H1 (cell line): Measurements from ENCODE around the gene CDH2. TPM values are rescaled to one million over a fixed set of nuclear protein-coding genes. Genes with fewer than 3 reads are reported as not detected.

Experiments
- CTCF ChIA-PET: fragments of 300-600 bp; sonication (Branson Sonifier 250); formaldehyde crosslinking; loops from one replicate; lab custom pipeline; 2021; ENCODE audit not compliant: partially characterized antibody; lab: Charles Lee
- POLR2A ChIA-PET: fragments of 300-600 bp; sonication (Branson Sonifier 250); formaldehyde crosslinking; loops from one replicate; lab custom pipeline; 2021; ENCODE audit warnings: inconsistent platforms; ENCODE audit not compliant: partially characterized antibody; lab: Charles Lee
- DNase-seq, 2 experiments: peaks; one replicate each; pipeline versions ENCODE4 v3.0.0 to v3.0.0-alpha.2; 2010 to 2022; ENCODE audit warnings: low spot score in 2 of 2, low read depth in 1 of 2, mixed read lengths in 1 of 2
- FAIRE-seq: peaks from 2 replicates; lab custom pipeline; 2011; peaks lifted over from hg19 to GRCh38; lab: Jason Lieb, UNC
- H2AFZ ChIP-seq: 2 replicates; pipeline ENCODE4 v1.8.1; 2012; ENCODE audit warnings: low read length, inconsistent platforms
- H2AK5ac ChIP-seq: 2 replicates; pipeline ENCODE4 v1.6.1; 2013; ENCODE audit warnings: low read depth, low read length
- H2BK120ac ChIP-seq: replicated peaks from 2 replicates; pipeline ENCODE3; 2013; ENCODE audit warnings: low read depth, low read length, inconsistent platforms
- H2BK12ac ChIP-seq: 2 replicates; pipeline ENCODE4 v1.6.1; 2013; ENCODE audit warnings: low read depth, low read length
- H2BK15ac ChIP-seq: 2 replicates; pipeline ENCODE4 v1.6.1; 2013; ENCODE audit warnings: low read length
- H2BK20ac ChIP-seq: 2 replicates; pipeline ENCODE4 v1.6.1; 2013; ENCODE audit warnings: low read length
- H2BK5ac ChIP-seq: 2 replicates; pipeline ENCODE4 v1.6.1; 2013; ENCODE audit warnings: low read depth, low read length
- H3K14ac ChIP-seq: 2 replicates; pipeline ENCODE4 v1.6.1; 2013; ENCODE audit warnings: inconsistent platforms; ENCODE audit not compliant: insufficient read length
- H3K18ac ChIP-seq: 2 replicates; pipeline ENCODE4 v1.6.1; 2013; ENCODE audit warnings: low read length; ENCODE audit errors: extremely low read depth
- H3K23ac ChIP-seq: 2 replicates; pipeline ENCODE4 v1.6.1; 2013; ENCODE audit warnings: inconsistent platforms; ENCODE audit not compliant: insufficient read length
- H3K23me2 ChIP-seq: 2 replicates; pipeline ENCODE4 v1.6.1; 2013; ENCODE audit warnings: low read depth, low read length
- H3K27ac ChIP-seq: 2 replicates; pipeline ENCODE4 v1.6.1; 2011; ENCODE audit warnings: low read depth, low read length, inconsistent platforms
- H3K27me3 ChIP-seq, 4 experiments: replicated peaks in 1 of 4; 1 replicate in 1 of 4; 2 replicates in 3 of 4; pipeline versions ENCODE4 v1.6.1 to v1.8.1; 2011 to 2013; ENCODE audit warnings: low read length in 3 of 4, mild to moderate bottlenecking in 3 of 4, inconsistent platforms in 2 of 4, mixed read lengths in 2 of 4, moderate library complexity in 1 of 4; ENCODE audit not compliant: control insufficient read depth in 3 of 4, insufficient read depth in 3 of 4; ENCODE audit errors: extremely low read depth in 1 of 4
- H3K36me3 ChIP-seq, 4 experiments: 2 replicates each; pipeline versions ENCODE4 v1.6.1 to v1.8.1; 2011 to 2013; ENCODE audit warnings: mild to moderate bottlenecking in 4 of 4, low read length in 3 of 4, moderate library complexity in 2 of 4, control low read depth in 1 of 4, inconsistent platforms in 1 of 4; ENCODE audit not compliant: insufficient read depth in 4 of 4, control insufficient read depth in 2 of 4
- H3K4ac ChIP-seq: replicated peaks from 2 replicates; pipeline ENCODE3; 2013; ENCODE audit warnings: low read length, low read depth, mixed read lengths, inconsistent platforms; ENCODE audit not compliant: insufficient read length
- H3K4me1 ChIP-seq, 4 experiments: replicated peaks in 1 of 4; 1 replicate in 1 of 4; 2 replicates in 3 of 4; pipeline versions ENCODE4 v1.6.1 to v1.8.1; 2011 to 2013; ENCODE audit warnings: low read length in 3 of 4, inconsistent platforms in 2 of 4, mixed read lengths in 1 of 4; ENCODE audit not compliant: insufficient read depth in 4 of 4, control insufficient read depth in 3 of 4
- H3K4me2 ChIP-seq, 2 experiments: 2 replicates each; pipeline versions ENCODE4 v1.6.1 to v1.8.1; 2011 to 2013; ENCODE audit warnings: low read depth in 2 of 2, low read length in 2 of 2, control low read depth in 1 of 2, inconsistent platforms in 1 of 2, mild to moderate bottlenecking in 1 of 2; ENCODE audit not compliant: insufficient read depth in 1 of 2
- H3K4me3 ChIP-seq, 4 experiments: fragments of 200-600, 300-600 bp in 1 of 4; sonication (generic), shearing (Covaris generic), sonication (Bioruptor Twin) in 1 of 4; 2 replicates each; pipeline versions ENCODE4 v1.5.1 to v1.8.1; 2011 to 2016; ENCODE audit warnings: low read length in 4 of 4, low read depth in 3 of 4, control low read depth in 2 of 4, inconsistent platforms in 2 of 4, mild to moderate bottlenecking in 2 of 4, mixed read lengths in 1 of 4, moderate library complexity in 1 of 4; ENCODE audit not compliant: insufficient read depth in 2 of 4; ENCODE audit errors: extremely low read depth in 1 of 4
- H3K56ac ChIP-seq: replicated peaks from 2 replicates; pipeline ENCODE3; 2013; ENCODE audit warnings: low read depth, mild to moderate bottlenecking, mixed read lengths, low read length, inconsistent platforms; ENCODE audit not compliant: insufficient read length
- H3K79me1 ChIP-seq: 2 replicates; pipeline ENCODE4 v1.6.1; 2013; ENCODE audit warnings: low read depth, low read length, control low read depth
- H3K79me2 ChIP-seq, 2 experiments: 2 replicates each; pipeline versions ENCODE4 v1.6.1 to v1.8.1; 2012 to 2013; ENCODE audit warnings: low read length in 2 of 2, mild to moderate bottlenecking in 2 of 2, inconsistent platforms in 1 of 2; ENCODE audit not compliant: insufficient read depth in 2 of 2, control insufficient read depth in 1 of 2
- H3K9ac ChIP-seq, 4 experiments: replicated peaks in 1 of 4; 1 replicate in 1 of 4; 2 replicates in 3 of 4; pipeline versions ENCODE4 v1.6.1 to v1.8.1; 2011 to 2013; ENCODE audit warnings: low read depth in 3 of 4, low read length in 3 of 4, control low read depth in 2 of 4, mild to moderate bottlenecking in 2 of 4, moderate library complexity in 2 of 4, inconsistent platforms in 1 of 4; ENCODE audit errors: extremely low read depth in 1 of 4
- H3K9me3 ChIP-seq, 2 experiments: 2 replicates each; pipeline versions ENCODE4 v1.6.1 to v1.8.1; 2012 to 2013; ENCODE audit warnings: mild to moderate bottlenecking in 2 of 2, moderate library complexity in 2 of 2, control low read depth in 1 of 2, inconsistent platforms in 1 of 2, low read depth in 1 of 2, low read length in 1 of 2, mixed read lengths in 1 of 2; ENCODE audit not compliant: insufficient read depth in 2 of 2
- H4K20me1 ChIP-seq, 2 experiments: replicated peaks in 1 of 2; 2 replicates each; pipeline versions ENCODE3 to v1.8.1; 2011 to 2013; ENCODE audit warnings: inconsistent platforms in 2 of 2, low read length in 2 of 2, mild to moderate bottlenecking in 1 of 2; ENCODE audit not compliant: insufficient read depth in 2 of 2, control insufficient read depth in 1 of 2
- H4K5ac ChIP-seq: 2 replicates; pipeline ENCODE4 v1.6.1; 2013; ENCODE audit warnings: low read length, low read depth, mixed read lengths, inconsistent platforms; ENCODE audit not compliant: insufficient read length
- H4K8ac ChIP-seq: 2 replicates; pipeline ENCODE4 v1.8.0; 2013; ENCODE audit warnings: mild to moderate bottlenecking, moderate library complexity, low read length, inconsistent platforms; ENCODE audit not compliant: insufficient read depth; ENCODE audit errors: extremely low read depth
- H4K91ac ChIP-seq: replicated peaks from 2 replicates; pipeline ENCODE3; 2013; ENCODE audit warnings: low read length, mixed read lengths, inconsistent platforms; ENCODE audit not compliant: insufficient read length
- CTBP2 ChIP-seq: IDR thresholded peaks from 2 replicates; pipeline ENCODE4 v1.7.0; 2011; ENCODE audit warnings: borderline replicate concordance, mild to moderate bottlenecking, moderate library complexity, mixed read lengths, low read length; ENCODE audit not compliant: insufficient read depth, insufficient read length
- EGR1 ChIP-seq: IDR thresholded peaks from 2 replicates; pipeline ENCODE4 v1.6.1; 2011; ENCODE audit warnings: low read depth, low read length, borderline replicate concordance
- EP300 ChIP-seq, 2 experiments: IDR thresholded peaks; 1 replicate in 1 of 2; 2 replicates in 1 of 2; pipeline ENCODE4 v1.6.1; 2011 to 2012; ENCODE audit warnings: low read depth in 2 of 2, low read length in 2 of 2, mild to moderate bottlenecking in 2 of 2, borderline replicate concordance in 1 of 2, inconsistent platforms in 1 of 2, moderate library complexity in 1 of 2
- EZH2 ChIP-seq: fragments of 200-600 bp; sonication (generic); IDR thresholded peaks from 2 replicates; pipeline ENCODE4 v1.7.1; 2012; ENCODE audit warnings: low read depth, mild to moderate bottlenecking, moderate library complexity, low read length, inconsistent platforms; ENCODE audit not compliant: severe bottlenecking
- GTF2F1 ChIP-seq: IDR thresholded peaks from 2 replicates; pipeline ENCODE4 v1.6.1; 2012; ENCODE audit warnings: low read depth, low read length, improper control_type of control experiment, borderline replicate concordance
- SIN3A ChIP-seq, 2 experiments: IDR thresholded peaks in 1 of 2; conservative IDR thresholded peaks in 1 of 2; 2 replicates each; pipeline ENCODE4 v1.6.1; 2011 to 2012; ENCODE audit warnings: low read length in 2 of 2, improper control_type of control experiment in 1 of 2, low read depth in 1 of 2, mild to moderate bottlenecking in 1 of 2
- SIRT6 ChIP-seq: IDR thresholded peaks from one replicate; pipeline ENCODE4 v1.7.1; 2012; ENCODE audit warnings: low read length, inconsistent platforms
- TAF7 ChIP-seq: optimal IDR thresholded peaks from 2 replicates; pipeline ENCODE3; 2011; ENCODE audit warnings: low read depth, mild to moderate bottlenecking, inconsistent platforms, low read length, moderate library complexity, borderline replicate concordance
- TEAD4 ChIP-seq: IDR thresholded peaks from 2 replicates; pipeline ENCODE4 v1.6.1; 2012; ENCODE audit warnings: low read depth, low read length, inconsistent platforms, mixed read lengths
- ZNF274 ChIP-seq: IDR thresholded peaks from 2 replicates; pipeline ENCODE4 v1.7.0; 2012; ENCODE audit warnings: low read length, borderline replicate concordance; ENCODE audit errors: extremely low read depth
- whole genome bisulfite sequencing, 2 experiments: shearing (Covaris generic) in 1 of 2; methylation state at CpG; one replicate each; pipeline versions ENCODE4 v1.1.6 to v1.1.7; 2013 to 2015; ENCODE audit warnings: low lambda C conversion rate in 2 of 2, mixed read lengths in 2 of 2, inconsistent platforms in 1 of 2, low coverage in 1 of 2, missing lambda C conversion rate in 1 of 2; ENCODE audit not compliant: insufficient replicate concordance in 2 of 2, insufficient coverage in 1 of 2, insufficient read length in 1 of 2; ENCODE audit errors: extremely low coverage in 1 of 2, missing lambda C conversion rate in 1 of 2; 5-methylcytosine and 5-hydroxymethylcytosine counted together
- polyA plus RNA-seq, 7 experiments: library from polyadenylated mRNA; depleted of rRNA in 3 of 7; stranded (reverse) in 5 of 7; unstranded in 2 of 7; fragments of >200 nt in 5 of 7; fragments of 200-250 nt in 2 of 7; gene quantifications; 1 replicate in 5 of 7; 2 replicates in 1 of 7; 4 replicates in 1 of 7; pipeline versions ENCODE4 v1.2.1 to v1.2.3, GENCODE V29; 2011 to 2013; ENCODE audit warnings: missing spikeins in 2 of 7, mixed read lengths in 2 of 7
- total RNA-seq: library from RNA; stranded (reverse); fragmentation: NEBNext Ultra II Directional; extraction: Animal tissue kit (Norgen Biotek cat#: 25700); gene quantifications from 2 replicates; pipeline ENCODE4 v1.2.1, GENCODE V29; 2021

The CDH2 gene
- total and polyA plus RNA-seq, 2 of the 8 experiments (the other 6 are each of a cell fraction or from before 2014, with no cell fraction given): 15.0 to 56.5 TPM

- Histone ChIP-seq H3K79me1 (0 out of 2 replicates have a peak, but pooled peaks cover 6% of the 10 kb centered on the region), H4K20me1 (peaks cover 0 to 11% of the 10 kb centered on the region in 2 experiments), H3K36me3 (no peaks in the 10 kb centered on the region; a peak in 1 of 8 replicates), H2BK120ac (no peak overlapping the region), H3K56ac (no peak overlapping the region), H2BK12ac (no peak overlapping the region; the same call in 1 of the 2 replicates), H3K4me2 (no peak overlapping the region), H4K91ac (no peak overlapping the region), H3K9ac (no peak overlapping the region), H3K18ac (no peak overlapping the region), H4K8ac (no peak overlapping the region), H3K14ac (no peak overlapping the region), H3K27ac (no peak overlapping the region), H3K4me3 (no peak overlapping the region), H3K4me1 (peaks cover 6 to 19% (median 8%) of the 10 kb centered on the region in 4 experiments; a peak in 6 of 7 replicates), H3K4ac (no peak overlapping the region), H3K9me3 (no peaks in the 10 kb centered on the region), H4K5ac (no peak overlapping the region), H2AK5ac (0 out of 2 replicates have a peak overlapping the region, but pooled peaks have one; percentile 44), H3K23ac (no peak overlapping the region), H2BK20ac (no peak overlapping the region), H3K27me3 (no peaks in the 10 kb centered on the region), H2BK5ac (no peak overlapping the region), H2AFZ (no peak overlapping the region), H3K79me2 (no peaks in the 10 kb centered on the region), H2BK15ac (no peak overlapping the region), H3K23me2 (no peaks in the 10 kb centered on the region)
- 90% methylated on average over 14 of the region's 14 CpGs; no CpG with 5 or more reads in 1 of the 2 experiments for WGBS, 2 experiments
- no peak for DNase-seq
- FAIRE-seq: no peak
- POLR2A ChIA-PET: no interaction called here
- CTCF ChIA-PET: interaction anchor here (0.6 to 1.5 kb wide), 2 partner anchors 11 to 503 kb away, joined by 3 to 5 read pairs; no protein-coding TSS in a partner anchor
- no peak for TF ChIP-seq EZH2
- TF ChIP-seq EP300 (IDR thresholded peaks at IDR 0.05; ENCODE audit: borderline replicate concordance in 1 of 2, low read depth in 2 of 2, low read length in 2 of 2): no peak
- no peak for TF ChIP-seq EGR1
- no peak for TF ChIP-seq ZNF274
- no peak for TF ChIP-seq CTBP2
- no peak for TF ChIP-seq SIN3A (conservative IDR thresholded peaks at IDR 0.05 in 1 of 2, IDR thresholded peaks at IDR 0.05 in 1 of 2; ENCODE audit: low read depth in 1 of 2, low read length in 2 of 2)
- TF ChIP-seq TAF7: no peak
- TF ChIP-seq SIRT6: no peak
- no peak for TF ChIP-seq TEAD4
- no peak for TF ChIP-seq GTF2F1
Measured at GRCh38 chr18:28149810-28150420, 27.0 kb downstream of the CDH2 start.
